HCT116 (cell line): ENCODE results near the gene CFAP92.

Experiments
- CTCF ChIP-seq, 3 experiments: fragments of 200-600 bp in 1 of 3; sonication (generic) in 1 of 3; IDR thresholded peaks in 2 of 3; conservative IDR thresholded peaks in 1 of 3; 2 replicates each; pipeline ENCODE4 v1.5.1; 2012 to 2017; ENCODE audit warnings: low read depth in 2 of 3, low read length in 2 of 3, antibody characterized with exemption in 1 of 3, borderline replicate concordance in 1 of 3, control low read depth in 1 of 3, mild to moderate bottlenecking in 1 of 3, mixed read lengths in 1 of 3, mixed run types in 1 of 3, moderate library complexity in 1 of 3; ENCODE audit not compliant: insufficient read depth in 1 of 3
- EGR1 ChIP-seq: IDR thresholded peaks from 2 replicates; pipeline ENCODE4 v1.6.1; 2012; ENCODE audit warnings: low read depth
- MAX ChIP-seq: IDR thresholded peaks from 2 replicates; pipeline ENCODE4 v1.6.1; 2012
- POLR2A ChIP-seq: IDR thresholded peaks from 2 replicates; pipeline ENCODE4 v1.7.0; 2011; ENCODE audit warnings: borderline replicate concordance; ENCODE audit not compliant: insufficient read depth, insufficient read length; ENCODE audit errors: extremely low read depth
- POLR2AphosphoS5 ChIP-seq: IDR thresholded peaks from 2 replicates; pipeline ENCODE4 v1.6.1; 2011; ENCODE audit warnings: mild to moderate bottlenecking, low read depth, low read length, moderate library complexity
- YY1 ChIP-seq: IDR thresholded peaks from 2 replicates; pipeline ENCODE4 v1.6.1; 2011; ENCODE audit warnings: low read length, low read depth, moderate library complexity, mild to moderate bottlenecking; ENCODE audit not compliant: insufficient replicate concordance; ENCODE audit errors: extremely low read depth
- TF ChIP-seq, protein P1 (sequence below): IDR thresholded peaks from 2 replicates; pipeline ENCODE4 v1.6.1; 2012

DNA sequence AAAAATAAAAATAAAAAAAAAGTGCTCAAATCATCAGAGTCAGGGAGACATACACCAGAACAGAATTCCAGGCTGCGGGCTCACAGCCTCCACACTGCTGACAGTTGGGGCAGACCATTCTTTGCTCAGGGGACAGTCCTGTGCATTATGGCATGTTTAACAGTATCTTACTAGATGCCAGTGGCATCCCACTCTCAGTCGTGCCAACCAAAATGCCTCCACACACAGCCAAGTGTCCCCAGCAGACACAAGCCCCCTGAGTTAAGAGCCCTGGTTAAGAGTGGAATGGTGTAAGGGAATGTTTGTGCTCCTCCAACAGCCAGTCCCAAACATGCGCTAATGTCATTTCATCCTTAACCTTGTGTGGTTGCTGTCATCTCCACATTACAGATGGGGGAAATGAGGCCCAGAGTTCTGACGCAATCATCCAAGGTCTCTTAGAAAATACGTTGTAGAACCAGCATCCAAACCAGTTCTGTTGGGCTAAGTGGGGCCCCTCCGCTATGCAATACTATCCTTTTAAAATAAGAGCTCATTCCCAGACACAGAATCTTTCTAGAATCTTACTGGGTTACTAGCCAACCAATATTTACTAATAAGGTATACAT is 26.0 kb downstream of the CFAP92 start:
- TF ChIP-seq POLR2AphosphoS5 (no peak), YY1 (no peak), CTCF (IDR thresholded peaks at IDR 0.05 in 2 of 3, conservative IDR thresholded peaks at IDR 0.05 in 1 of 3; ENCODE audit: borderline replicate concordance in 1 of 3, insufficient read depth in 1 of 3, low read depth in 2 of 3, low read length in 2 of 3) (no peak), MAX (no peak), POLR2A (no peak), EGR1 (no peak)
- TF ChIP-seq, protein P1, sequence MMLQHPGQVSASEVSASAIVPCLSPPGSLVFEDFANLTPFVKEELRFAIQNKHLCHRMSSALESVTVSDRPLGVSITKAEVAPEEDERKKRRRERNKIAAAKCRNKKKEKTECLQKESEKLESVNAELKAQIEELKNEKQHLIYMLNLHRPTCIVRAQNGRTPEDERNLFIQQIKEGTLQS, result no peak
